ENCODE measurements around the gene CBLB.

- TF ChIP-seq ELK1 (IDR thresholded peaks at IDR 0.05; ENCODE audit: low read depth, low read length) (no peak), REST (IDR thresholded peaks at IDR 0.05) (no peak), NPAS2 (CRISPR knock-in tag; IDR thresholded peaks at IDR 0.05; ENCODE audit: borderline replicate concordance) (no peak)
These were observed 48.0 kb upstream of the CBLB start for GRCh38 chr3:105916767-105917166.

Measured in A549 (cell line).